ENCODE data around the gene SCN5A. TPM values are rescaled to one million over a fixed set of nuclear protein-coding genes. Genes with fewer than 3 reads are reported as not detected.

The SCN5A gene
- polyA plus RNA-seq, 1 donor from 2014 or later, result not detected

DNA sequence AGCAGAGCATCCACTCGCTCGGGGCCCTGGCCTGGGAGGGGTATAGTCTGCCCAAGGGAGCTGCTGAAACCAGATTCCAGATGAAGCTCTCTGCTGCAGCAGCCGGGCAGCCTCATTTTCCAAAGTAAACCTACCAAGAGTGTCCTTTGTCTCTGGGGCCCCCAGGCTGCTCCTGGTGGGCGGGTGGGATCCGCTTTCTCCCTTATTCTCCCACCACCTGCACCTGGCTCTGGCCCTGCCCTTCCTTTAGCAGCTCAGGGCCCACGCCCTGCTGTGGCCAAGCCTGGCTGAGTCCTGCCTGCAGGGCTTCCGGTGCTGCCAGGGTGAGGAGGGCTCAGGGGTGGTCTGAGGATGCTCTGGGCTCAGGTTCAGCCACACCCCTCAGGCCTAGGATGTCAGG, 13.0 kb downstream of the SCN5A start:
- Histone ChIP-seq H4K20me1 (ENCODE audit: insufficient read depth) (no peaks in the 10 kb centered on the region), H2AFZ (ENCODE audit: low read depth, low read length) (no peak overlapping the region), H3K27me3 (ENCODE audit: insufficient read depth, low read depth, low read length) (no peaks in the 10 kb centered on the region), H3K4me2 (ENCODE audit: low read length) (no peak overlapping the region), H3K27ac (ENCODE audit: low read length) (no peak overlapping the region), H3F3A (ENCODE audit: insufficient read depth, low read length, poor library complexity, severe bottlenecking) (no peaks in the 10 kb centered on the region), H3K4me3 (ENCODE audit: low read length) (no peak overlapping the region), H3K79me2 (replicated peaks; ENCODE audit: insufficient read depth, low read length) (no peaks in the 10 kb centered on the region), H3K9ac (ENCODE audit: low read length) (no peak overlapping the region), H3K9me2 (ENCODE audit: insufficient read depth, low read length) (no peaks in the 10 kb centered on the region), H3K9me3 (ENCODE audit: low read length) (no peaks in the 10 kb centered on the region), H3K36me3 (ENCODE audit: insufficient read depth, low read length) (no peaks in the 10 kb centered on the region)
- TF ChIP-seq EZH2 (IDR thresholded peaks at IDR 0.05; ENCODE audit: borderline replicate concordance, insufficient read depth, low read length, poor library complexity, severe bottlenecking), result no peak
- TF ChIP-seq MXI1 (conservative IDR thresholded peaks at IDR 0.05; ENCODE audit: poor library complexity, severe bottlenecking), result no peak
- no peak for TF ChIP-seq SMC3 (conservative IDR thresholded peaks at IDR 0.05; ENCODE audit: poor library complexity)
- no peak for TF ChIP-seq RAD21 (conservative IDR thresholded peaks at IDR 0.05)
- TF ChIP-seq TAF1 (IDR thresholded peaks at IDR 0.05; ENCODE audit: low read depth), result no peak
- no peak for TF ChIP-seq EP300 (conservative IDR thresholded peaks at IDR 0.05; ENCODE audit: poor library complexity, severe bottlenecking)
- TF ChIP-seq POLR2AphosphoS5 (IDR thresholded peaks at IDR 0.05), result no peak
- TF ChIP-seq, protein P1, sequence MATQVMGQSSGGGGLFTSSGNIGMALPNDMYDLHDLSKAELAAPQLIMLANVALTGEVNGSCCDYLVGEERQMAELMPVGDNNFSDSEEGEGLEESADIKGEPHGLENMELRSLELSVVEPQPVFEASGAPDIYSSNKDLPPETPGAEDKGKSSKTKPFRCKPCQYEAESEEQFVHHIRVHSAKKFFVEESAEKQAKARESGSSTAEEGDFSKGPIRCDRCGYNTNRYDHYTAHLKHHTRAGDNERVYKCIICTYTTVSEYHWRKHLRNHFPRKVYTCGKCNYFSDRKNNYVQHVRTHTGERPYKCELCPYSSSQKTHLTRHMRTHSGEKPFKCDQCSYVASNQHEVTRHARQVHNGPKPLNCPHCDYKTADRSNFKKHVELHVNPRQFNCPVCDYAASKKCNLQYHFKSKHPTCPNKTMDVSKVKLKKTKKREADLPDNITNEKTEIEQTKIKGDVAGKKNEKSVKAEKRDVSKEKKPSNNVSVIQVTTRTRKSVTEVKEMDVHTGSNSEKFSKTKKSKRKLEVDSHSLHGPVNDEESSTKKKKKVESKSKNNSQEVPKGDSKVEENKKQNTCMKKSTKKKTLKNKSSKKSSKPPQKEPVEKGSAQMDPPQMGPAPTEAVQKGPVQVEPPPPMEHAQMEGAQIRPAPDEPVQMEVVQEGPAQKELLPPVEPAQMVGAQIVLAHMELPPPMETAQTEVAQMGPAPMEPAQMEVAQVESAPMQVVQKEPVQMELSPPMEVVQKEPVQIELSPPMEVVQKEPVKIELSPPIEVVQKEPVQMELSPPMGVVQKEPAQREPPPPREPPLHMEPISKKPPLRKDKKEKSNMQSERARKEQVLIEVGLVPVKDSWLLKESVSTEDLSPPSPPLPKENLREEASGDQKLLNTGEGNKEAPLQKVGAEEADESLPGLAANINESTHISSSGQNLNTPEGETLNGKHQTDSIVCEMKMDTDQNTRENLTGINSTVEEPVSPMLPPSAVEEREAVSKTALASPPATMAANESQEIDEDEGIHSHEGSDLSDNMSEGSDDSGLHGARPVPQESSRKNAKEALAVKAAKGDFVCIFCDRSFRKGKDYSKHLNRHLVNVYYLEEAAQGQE (IDR thresholded peaks at IDR 0.05; ENCODE audit: borderline replicate concordance), result no peak
- TF ChIP-seq, protein P2, sequence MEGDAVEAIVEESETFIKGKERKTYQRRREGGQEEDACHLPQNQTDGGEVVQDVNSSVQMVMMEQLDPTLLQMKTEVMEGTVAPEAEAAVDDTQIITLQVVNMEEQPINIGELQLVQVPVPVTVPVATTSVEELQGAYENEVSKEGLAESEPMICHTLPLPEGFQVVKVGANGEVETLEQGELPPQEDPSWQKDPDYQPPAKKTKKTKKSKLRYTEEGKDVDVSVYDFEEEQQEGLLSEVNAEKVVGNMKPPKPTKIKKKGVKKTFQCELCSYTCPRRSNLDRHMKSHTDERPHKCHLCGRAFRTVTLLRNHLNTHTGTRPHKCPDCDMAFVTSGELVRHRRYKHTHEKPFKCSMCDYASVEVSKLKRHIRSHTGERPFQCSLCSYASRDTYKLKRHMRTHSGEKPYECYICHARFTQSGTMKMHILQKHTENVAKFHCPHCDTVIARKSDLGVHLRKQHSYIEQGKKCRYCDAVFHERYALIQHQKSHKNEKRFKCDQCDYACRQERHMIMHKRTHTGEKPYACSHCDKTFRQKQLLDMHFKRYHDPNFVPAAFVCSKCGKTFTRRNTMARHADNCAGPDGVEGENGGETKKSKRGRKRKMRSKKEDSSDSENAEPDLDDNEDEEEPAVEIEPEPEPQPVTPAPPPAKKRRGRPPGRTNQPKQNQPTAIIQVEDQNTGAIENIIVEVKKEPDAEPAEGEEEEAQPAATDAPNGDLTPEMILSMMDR (IDR thresholded peaks at IDR 0.05; ENCODE audit: poor library complexity, severe bottlenecking), result no peak

DNA sequence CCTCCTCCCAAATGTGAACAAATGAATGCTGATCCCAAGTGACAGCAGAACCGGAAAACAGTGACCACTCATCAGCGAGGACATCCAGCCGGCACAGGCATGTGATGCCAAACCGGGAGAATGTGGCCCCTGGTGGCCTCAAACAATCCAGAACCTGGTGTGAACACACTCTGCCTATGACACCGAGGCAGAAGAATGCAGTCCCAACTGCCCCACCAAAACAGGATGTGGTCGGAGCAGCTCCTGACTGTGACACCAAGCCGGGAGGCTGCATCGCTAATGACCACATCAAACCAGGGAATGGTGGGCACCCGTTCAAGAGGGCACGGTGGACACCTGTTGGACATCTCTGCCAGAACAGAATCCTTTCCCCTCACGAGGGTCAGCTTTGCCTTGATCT, 15.4 kb downstream of the SCN5A start:
- H3K4me2 ChIP-seq (ENCODE audit: low read length), result no peak overlapping the region
- no peaks in the 10 kb centered on the region for H4K20me1 ChIP-seq (ENCODE audit: insufficient read depth)
- H3K9me3 ChIP-seq (ENCODE audit: low read length), result no peaks in the 10 kb centered on the region
- H2AFZ ChIP-seq (ENCODE audit: low read depth, low read length), result no peak overlapping the region
- no peak overlapping the region for H3K9ac ChIP-seq (ENCODE audit: low read length)
- H3K4me3 ChIP-seq (ENCODE audit: low read length), result no peak overlapping the region
- H3K27ac ChIP-seq (ENCODE audit: low read length), result no peak overlapping the region
- no peaks in the 10 kb centered on the region for H3K36me3 ChIP-seq (ENCODE audit: insufficient read depth, low read length)
- no peaks in the 10 kb centered on the region for H3K27me3 ChIP-seq (ENCODE audit: insufficient read depth, low read depth, low read length)
- no peaks in the 10 kb centered on the region for H3K9me2 ChIP-seq (ENCODE audit: insufficient read depth, low read length)
- H3K79me2 ChIP-seq (replicated peaks; ENCODE audit: insufficient read depth, low read length), result no peaks in the 10 kb centered on the region
- H3F3A ChIP-seq (ENCODE audit: insufficient read depth, low read length, poor library complexity, severe bottlenecking), result no peaks in the 10 kb centered on the region
- no peak for TF ChIP-seq SMC3 (conservative IDR thresholded peaks at IDR 0.05; ENCODE audit: poor library complexity)
- no peak for TF ChIP-seq EP300 (conservative IDR thresholded peaks at IDR 0.05; ENCODE audit: poor library complexity, severe bottlenecking)
- TF ChIP-seq, protein P1 (IDR thresholded peaks at IDR 0.05; ENCODE audit: borderline replicate concordance), result no peak
- TF ChIP-seq MXI1 (conservative IDR thresholded peaks at IDR 0.05; ENCODE audit: poor library complexity, severe bottlenecking), result no peak
- TF ChIP-seq TAF1 (IDR thresholded peaks at IDR 0.05; ENCODE audit: low read depth), result no peak
- no peak for TF ChIP-seq RAD21 (conservative IDR thresholded peaks at IDR 0.05)
- TF ChIP-seq EZH2 (IDR thresholded peaks at IDR 0.05; ENCODE audit: borderline replicate concordance, insufficient read depth, low read length, poor library complexity, severe bottlenecking), result no peak
- TF ChIP-seq POLR2AphosphoS5 (IDR thresholded peaks at IDR 0.05), result no peak
- TF ChIP-seq, protein P2 (IDR thresholded peaks at IDR 0.05; ENCODE audit: poor library complexity, severe bottlenecking), result no peak

All from neural cell (in vitro differentiated cells).